ENCODE results near the gene SCRT2. TPM values are rescaled to one million over a fixed set of nuclear protein-coding genes. Genes with fewer than 3 reads are reported as not detected.

SCRT2 gene
- polyA plus RNA-seq, 4 donors, result not detected

DNA sequence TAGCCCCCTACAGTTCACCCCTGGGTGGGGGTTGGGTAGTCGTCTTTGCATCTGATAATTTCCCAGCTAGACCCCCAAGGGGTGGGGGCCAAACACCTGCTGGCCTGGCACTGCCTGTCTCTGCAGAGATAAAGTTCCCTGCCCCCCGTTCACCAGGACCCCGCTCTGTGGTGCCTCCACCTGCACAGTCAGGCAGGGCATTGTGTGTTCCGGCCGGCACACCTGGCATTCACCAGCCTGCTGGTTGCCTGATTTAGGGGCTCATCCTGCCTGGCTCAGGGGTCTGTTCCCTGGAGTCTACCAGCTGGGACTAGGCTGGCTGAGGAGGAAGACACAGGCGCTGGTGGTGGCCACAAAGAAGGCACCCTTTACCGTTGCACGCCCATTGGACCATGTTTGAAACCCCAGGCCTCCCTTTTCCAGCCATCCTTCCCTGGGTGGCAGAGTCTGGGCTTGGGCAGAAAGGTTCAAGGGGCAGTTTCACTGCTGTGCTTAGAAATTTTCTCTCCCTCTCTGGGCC is 30.8 kb upstream of the SCRT2 start:
- Histone ChIP-seq H3K4me3 (ENCODE audit: low read depth in 1 of 3, low read length in 3 of 3) (no peak overlapping the region), H3K9me3 (ENCODE audit: control insufficient read depth in 2 of 2, insufficient read depth in 1 of 2, low read depth in 1 of 2, low read length in 1 of 2) (peaks cover 0 to 8% of the 10 kb centered on the region in 2 donors), H3K27me3 (ENCODE audit: control insufficient read depth in 3 of 3, insufficient read depth in 3 of 3, low read length in 3 of 3) (peaks cover 0 to 37% (median 18%) of the 10 kb centered on the region in 3 donors), H3K36me3 (ENCODE audit: control insufficient read depth in 3 of 3, insufficient read depth in 2 of 3, low read depth in 1 of 3, low read length in 3 of 3) (no peaks in the 10 kb centered on the region), H3K27ac (ENCODE audit: low read depth in 1 of 3, low read length in 2 of 3) (no peak overlapping the region), H3K4me1 (ENCODE audit: control insufficient read depth in 3 of 3, insufficient read depth in 2 of 3, low read depth in 1 of 3, low read length in 2 of 3) (peaks cover 0 to 3% (median 0%) of the 10 kb centered on the region in 3 donors)
- FAIRE-seq (no peak), DNase-seq (no peak)
- 64 to 75% (median 71%) methylated on average over 8 of the region's 8 CpGs for WGBS, 3 donors

- FAIRE-seq (no peak), DNase-seq (no peak)
- Histone ChIP-seq H3K27me3 (ENCODE audit: control insufficient read depth in 3 of 3, insufficient read depth in 3 of 3, low read length in 3 of 3) (peaks cover 0 to 24% (median 8%) of the 10 kb centered on the region in 3 donors), H3K4me1 (ENCODE audit: control insufficient read depth in 3 of 3, insufficient read depth in 2 of 3, low read depth in 1 of 3, low read length in 2 of 3) (peaks cover 0 to 1% (median 0%) of the 10 kb centered on the region in 3 donors), H3K36me3 (ENCODE audit: control insufficient read depth in 3 of 3, insufficient read depth in 2 of 3, low read depth in 1 of 3, low read length in 3 of 3) (no peaks in the 10 kb centered on the region), H3K4me3 (ENCODE audit: low read depth in 1 of 3, low read length in 3 of 3) (no peak overlapping the region), H3K9me3 (ENCODE audit: control insufficient read depth in 2 of 2, insufficient read depth in 1 of 2, low read depth in 1 of 2, low read length in 1 of 2) (peaks cover 0 to 8% of the 10 kb centered on the region in 2 donors), H3K27ac (ENCODE audit: low read depth in 1 of 3, low read length in 2 of 3) (no peak overlapping the region)
- WGBS, 3 donors, result 80 to 89% (median 85%) methylated on average over 4 of the region's 4 CpGs
Observed at GRCh38 chr20:704726-705125, 29.1 kb upstream of the SCRT2 start.

- Histone ChIP-seq H3K4me3 (ENCODE audit: low read depth in 1 of 3, low read length in 3 of 3) (no peak overlapping the region), H3K4me1 (ENCODE audit: control insufficient read depth in 3 of 3, insufficient read depth in 2 of 3, low read depth in 1 of 3, low read length in 2 of 3) (no peaks in the 10 kb centered on the region), H3K27ac (ENCODE audit: low read depth in 1 of 3, low read length in 2 of 3) (no peak overlapping the region), H3K27me3 (ENCODE audit: control insufficient read depth in 3 of 3, insufficient read depth in 3 of 3, low read length in 3 of 3) (peaks cover 0 to 21% (median 3%) of the 10 kb centered on the region in 3 donors), H3K9me3 (ENCODE audit: control insufficient read depth in 2 of 2, insufficient read depth in 1 of 2, low read depth in 1 of 2, low read length in 1 of 2) (no peaks in the 10 kb centered on the region), H3K36me3 (ENCODE audit: control insufficient read depth in 3 of 3, insufficient read depth in 2 of 3, low read depth in 1 of 3, low read length in 3 of 3) (no peaks in the 10 kb centered on the region)
- no peak for FAIRE-seq
- no peak for DNase-seq
- 71 to 75% (median 74%) methylated on average over 8 of the region's 8 CpGs for WGBS, 3 donors
Observed at GRCh38 chr20:703426-703825, 27.8 kb upstream of the SCRT2 start.

DNA sequence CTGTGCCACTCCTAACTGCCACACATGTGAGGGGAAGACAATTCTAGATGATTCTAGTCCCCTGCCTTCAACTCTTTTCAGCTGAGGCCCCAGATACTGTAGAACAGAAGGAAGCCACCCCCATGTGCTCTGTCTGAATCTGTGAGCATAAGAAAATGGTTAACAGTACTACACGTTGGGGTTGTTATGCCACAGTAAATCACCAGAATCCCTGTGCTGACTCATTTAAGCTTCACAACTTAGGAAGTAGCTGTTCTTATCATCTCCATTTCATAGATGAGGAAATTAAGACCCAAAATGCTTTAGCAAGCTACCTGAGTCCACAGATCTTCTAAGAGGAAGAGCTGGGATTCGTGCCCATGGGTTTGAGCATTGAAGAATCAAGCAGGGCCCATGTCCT is 27.4 kb upstream of the SCRT2 start:
- H3K27ac ChIP-seq (ENCODE audit: low read depth in 1 of 3, low read length in 2 of 3), result no peak overlapping the region
- no peaks in the 10 kb centered on the region for H3K9me3 ChIP-seq (ENCODE audit: control insufficient read depth in 2 of 2, insufficient read depth in 1 of 2, low read depth in 1 of 2, low read length in 1 of 2)
- no peak overlapping the region for H3K4me3 ChIP-seq (ENCODE audit: low read depth in 1 of 3, low read length in 3 of 3)
- no peak for DNase-seq
- 43 to 47% (median 45%) methylated on average over 2 of the region's 2 CpGs for WGBS, 3 donors
- FAIRE-seq, result no peak
- no peaks in the 10 kb centered on the region for H3K36me3 ChIP-seq (ENCODE audit: control insufficient read depth in 3 of 3, insufficient read depth in 2 of 3, low read depth in 1 of 3, low read length in 3 of 3)
- no peaks in the 10 kb centered on the region for H3K4me1 ChIP-seq (ENCODE audit: control insufficient read depth in 3 of 3, insufficient read depth in 2 of 3, low read depth in 1 of 3, low read length in 2 of 3)
- peaks cover 0 to 17% (median 3%) of the 10 kb centered on the region in 3 donors for H3K27me3 ChIP-seq (ENCODE audit: control insufficient read depth in 3 of 3, insufficient read depth in 3 of 3, low read length in 3 of 3)

DNA sequence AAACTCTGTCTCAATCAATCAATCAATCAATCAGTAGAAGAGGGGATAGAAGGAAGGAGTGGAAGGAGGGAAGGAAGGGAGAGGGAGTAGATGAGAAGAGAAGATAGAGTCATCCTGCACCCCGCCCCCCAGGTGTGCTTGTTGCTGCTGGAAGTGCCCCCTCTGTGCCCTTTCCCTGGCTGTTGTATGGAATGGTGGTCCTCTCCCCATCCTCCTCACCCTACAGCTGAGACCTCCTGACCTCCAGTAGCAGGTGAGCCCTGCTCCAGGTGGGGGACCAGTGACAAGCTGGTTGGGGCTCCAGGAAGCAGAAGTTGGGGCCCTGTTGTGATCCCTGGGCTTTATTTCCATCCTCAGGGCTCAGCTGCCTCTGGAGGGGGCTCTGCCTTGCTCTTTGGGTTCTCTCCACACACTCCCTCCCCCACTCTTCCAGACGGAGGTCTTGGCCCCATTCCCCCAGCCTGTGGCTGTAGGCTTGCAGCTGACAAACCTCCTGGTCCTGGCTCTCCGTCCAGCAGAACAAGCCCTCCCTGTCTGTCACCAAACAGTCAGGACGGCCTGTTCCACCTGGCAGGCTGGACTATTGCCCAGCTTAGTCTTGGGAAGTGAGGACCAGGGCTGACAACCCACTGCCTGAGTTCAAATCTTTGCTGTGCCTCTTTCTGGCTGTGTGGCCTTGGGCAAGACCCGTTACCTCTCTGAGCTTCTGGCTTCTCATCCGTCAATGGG is 26.0 kb upstream of the SCRT2 start:
- no peaks in the 10 kb centered on the region for H3K9me3 ChIP-seq (ENCODE audit: control insufficient read depth in 2 of 2, insufficient read depth in 1 of 2, low read depth in 1 of 2, low read length in 1 of 2)
- 49 to 59% (median 54%) methylated on average over 6 of the region's 6 CpGs for WGBS, 3 donors
- no peaks in the 10 kb centered on the region for H3K4me1 ChIP-seq (ENCODE audit: control insufficient read depth in 3 of 3, insufficient read depth in 2 of 3, low read depth in 1 of 3, low read length in 2 of 3)
- DNase-seq, result no peak
- no peaks in the 10 kb centered on the region for H3K36me3 ChIP-seq (ENCODE audit: control insufficient read depth in 3 of 3, insufficient read depth in 2 of 3, low read depth in 1 of 3, low read length in 3 of 3)
- H3K27ac ChIP-seq (ENCODE audit: low read depth in 1 of 3, low read length in 2 of 3), result no peak overlapping the region
- no peak for FAIRE-seq
- H3K27me3 ChIP-seq (ENCODE audit: control insufficient read depth in 3 of 3, insufficient read depth in 3 of 3, low read length in 3 of 3), result peaks cover 0 to 16% (median 2%) of the 10 kb centered on the region in 3 donors
- H3K4me3 ChIP-seq (ENCODE audit: low read depth in 1 of 3, low read length in 3 of 3), result no peak overlapping the region

- H3K27ac ChIP-seq (ENCODE audit: low read depth in 1 of 3, low read length in 2 of 3), result no peak overlapping the region
- 58 to 73% (median 67%) methylated on average over 10 of the region's 10 CpGs for WGBS, 3 donors
- DNase-seq (no peak), FAIRE-seq (no peak)
- no peaks in the 10 kb centered on the region for H3K36me3 ChIP-seq (ENCODE audit: control insufficient read depth in 3 of 3, insufficient read depth in 2 of 3, low read depth in 1 of 3, low read length in 3 of 3)
- no peak overlapping the region for H3K4me3 ChIP-seq (ENCODE audit: low read depth in 1 of 3, low read length in 3 of 3)
- peaks cover 0 to 16% (median 0%) of the 10 kb centered on the region in 3 donors for H3K27me3 ChIP-seq (ENCODE audit: control insufficient read depth in 3 of 3, insufficient read depth in 3 of 3, low read length in 3 of 3)
- no peaks in the 10 kb centered on the region for H3K4me1 ChIP-seq (ENCODE audit: control insufficient read depth in 3 of 3, insufficient read depth in 2 of 3, low read depth in 1 of 3, low read length in 2 of 3)
- H3K9me3 ChIP-seq (ENCODE audit: control insufficient read depth in 2 of 2, insufficient read depth in 1 of 2, low read depth in 1 of 2, low read length in 1 of 2), result no peaks in the 10 kb centered on the region
Observed at GRCh38 chr20:699811-700338, 24.3 kb upstream of the SCRT2 start.

DNA sequence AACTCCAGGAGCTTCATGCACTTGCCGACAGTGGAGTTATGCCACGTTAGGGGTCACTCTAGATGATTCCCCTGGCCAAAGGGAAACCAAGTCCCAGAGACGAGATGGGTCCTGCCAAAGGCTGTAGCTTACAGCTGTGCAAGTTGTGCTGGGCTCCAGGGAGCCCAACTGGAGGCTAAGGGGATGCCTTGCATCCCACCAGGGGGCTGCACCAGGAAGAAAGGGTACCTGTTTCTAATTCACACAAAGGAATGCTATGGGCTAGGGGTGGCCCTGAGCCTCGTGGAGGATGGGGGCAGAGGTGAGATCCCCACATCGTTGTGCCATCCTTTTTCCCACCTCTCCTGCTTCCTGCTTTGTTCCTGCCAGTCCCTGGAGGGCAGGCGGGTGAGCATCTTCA is 23.7 kb upstream of the SCRT2 start:
- no peaks in the 10 kb centered on the region for H3K9me3 ChIP-seq (ENCODE audit: control insufficient read depth in 2 of 2, insufficient read depth in 1 of 2, low read depth in 1 of 2, low read length in 1 of 2)
- WGBS, 3 donors, result 43 to 50% (median 46%) methylated on average over 6 of the region's 6 CpGs
- no peak overlapping the region for H3K27ac ChIP-seq (ENCODE audit: low read depth in 1 of 3, low read length in 2 of 3)
- peaks cover 0 to 16% (median 0%) of the 10 kb centered on the region in 3 donors for H3K27me3 ChIP-seq (ENCODE audit: control insufficient read depth in 3 of 3, insufficient read depth in 3 of 3, low read length in 3 of 3)
- FAIRE-seq, result no peak
- no peak overlapping the region for H3K4me3 ChIP-seq (ENCODE audit: low read depth in 1 of 3, low read length in 3 of 3)
- no peaks in the 10 kb centered on the region for H3K4me1 ChIP-seq (ENCODE audit: control insufficient read depth in 3 of 3, insufficient read depth in 2 of 3, low read depth in 1 of 3, low read length in 2 of 3)
- H3K36me3 ChIP-seq (ENCODE audit: control insufficient read depth in 3 of 3, insufficient read depth in 2 of 3, low read depth in 1 of 3, low read length in 3 of 3), result no peaks in the 10 kb centered on the region
- DNase-seq, result no peak

GRCh38 chr20:698276-698675 is 22.7 kb upstream of the SCRT2 start:
- WGBS, 3 donors, result 62 to 72% (median 66%) methylated on average over 6 of the region's 6 CpGs
- DNase-seq (no peak), FAIRE-seq (no peak)
- Histone ChIP-seq H3K4me1 (ENCODE audit: control insufficient read depth in 3 of 3, insufficient read depth in 2 of 3, low read depth in 1 of 3, low read length in 2 of 3) (no peaks in the 10 kb centered on the region), H3K36me3 (ENCODE audit: control insufficient read depth in 3 of 3, insufficient read depth in 2 of 3, low read depth in 1 of 3, low read length in 3 of 3) (no peaks in the 10 kb centered on the region), H3K9me3 (ENCODE audit: control insufficient read depth in 2 of 2, insufficient read depth in 1 of 2, low read depth in 1 of 2, low read length in 1 of 2) (no peaks in the 10 kb centered on the region), H3K27me3 (ENCODE audit: control insufficient read depth in 3 of 3, insufficient read depth in 3 of 3, low read length in 3 of 3) (peaks cover 0 to 16% (median 0%) of the 10 kb centered on the region in 3 donors), H3K4me3 (ENCODE audit: low read depth in 1 of 3, low read length in 3 of 3) (no peak overlapping the region), H3K27ac (ENCODE audit: low read depth in 1 of 3, low read length in 2 of 3) (no peak overlapping the region)

Data from small intestine (tissue), 7 donors.